ENCODE measurements around the gene TEX51.

- TF ChIP-seq CTCF (IDR thresholded peaks at IDR 0.05) = no peak
- no peak for TF ChIP-seq POLR2AphosphoS5 (IDR thresholded peaks at IDR 0.05; ENCODE audit: low read depth, low read length)
- no peak for TF ChIP-seq TEAD4 (IDR thresholded peaks at IDR 0.05; ENCODE audit: borderline replicate concordance, insufficient read depth)
- TF ChIP-seq, protein P1, sequence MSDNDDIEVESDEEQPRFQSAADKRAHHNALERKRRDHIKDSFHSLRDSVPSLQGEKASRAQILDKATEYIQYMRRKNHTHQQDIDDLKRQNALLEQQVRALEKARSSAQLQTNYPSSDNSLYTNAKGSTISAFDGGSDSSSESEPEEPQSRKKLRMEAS (IDR thresholded peaks at IDR 0.05; ENCODE audit: low read depth) = no peak
- TF ChIP-seq, protein P2, sequence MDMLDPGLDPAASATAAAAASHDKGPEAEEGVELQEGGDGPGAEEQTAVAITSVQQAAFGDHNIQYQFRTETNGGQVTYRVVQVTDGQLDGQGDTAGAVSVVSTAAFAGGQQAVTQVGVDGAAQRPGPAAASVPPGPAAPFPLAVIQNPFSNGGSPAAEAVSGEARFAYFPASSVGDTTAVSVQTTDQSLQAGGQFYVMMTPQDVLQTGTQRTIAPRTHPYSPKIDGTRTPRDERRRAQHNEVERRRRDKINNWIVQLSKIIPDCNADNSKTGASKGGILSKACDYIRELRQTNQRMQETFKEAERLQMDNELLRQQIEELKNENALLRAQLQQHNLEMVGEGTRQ (IDR thresholded peaks at IDR 0.05; ENCODE audit: borderline replicate concordance, low read depth, low read length) = no peak
- no peak for TF ChIP-seq SMC3 (IDR thresholded peaks at IDR 0.05; ENCODE audit: low read depth, low read length)
- no peak for TF ChIP-seq RCOR1 (IDR thresholded peaks at IDR 0.05; ENCODE audit: low read length)
- no peak for TF ChIP-seq REST (IDR thresholded peaks at IDR 0.05; ENCODE audit: low read depth, low read length)
- TF ChIP-seq MXI1 (IDR thresholded peaks at IDR 0.05; ENCODE audit: low read depth, low read length) = no peak
- TF ChIP-seq CHD2 (IDR thresholded peaks at IDR 0.05; ENCODE audit: low read length, partially characterized antibody) = no peak
- TF ChIP-seq EP300 (IDR thresholded peaks at IDR 0.05; ENCODE audit: borderline replicate concordance in 1 of 2, low read depth in 1 of 2, low read length in 1 of 2) = no peak
- no peak for TF ChIP-seq USF1 (IDR thresholded peaks at IDR 0.05; ENCODE audit: borderline replicate concordance, low read depth)
- no peak for TF ChIP-seq PBX3 (IDR thresholded peaks at IDR 0.05)
Measured at GRCh38 chr2:126935774-126936173, 37.1 kb downstream of the TEX51 start.

Measured in SK-N-SH (cell line).